ENCODE measurements around the gene KYNU. TPM values are rescaled to one million over a fixed set of nuclear protein-coding genes. Genes with fewer than 3 reads are reported as not detected.
"Not testable (repeated sequence)": the region's sequence is repeated elsewhere in the genome, so short reads cannot be mapped to it uniquely, and the experiment has no call there.

Gene KYNU
- total RNA-seq, 3 donors from 2014 or later, result 1.7 to 3.3 (median 2.7) TPM

DNA sequence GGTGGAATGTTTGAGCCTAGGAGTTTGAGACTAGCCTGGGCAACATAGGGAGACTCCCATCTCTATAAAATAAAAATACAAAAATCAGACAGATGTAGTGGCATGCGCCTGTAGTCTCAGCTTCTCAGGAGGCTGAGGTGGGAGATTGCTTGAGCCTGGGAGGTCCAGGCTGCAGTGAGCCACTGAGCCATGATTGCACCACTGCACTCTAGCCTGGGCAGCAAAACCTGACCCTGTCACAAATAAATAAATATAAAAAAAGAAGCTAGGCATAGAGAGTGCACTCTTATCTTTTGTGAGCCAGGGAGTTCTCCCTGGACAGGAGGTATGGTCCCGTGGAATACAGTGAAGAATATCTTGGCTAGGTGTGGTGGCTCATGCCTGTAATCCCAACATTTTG, 11.0 kb upstream of the KYNU start:
- intact Hi-C loops (cut with DNase I, micrococcal nuclease), result no loop called here
- Histone ChIP-seq H3K36me3 (ENCODE audit: low read depth) (no peaks in the 10 kb centered on the region), H3K4me3 (no peak overlapping the region), H3K9me3 (no peaks in the 10 kb centered on the region), H3K4me1 (ENCODE audit: low read depth) (peaks cover 14% of the 10 kb centered on the region)
- TF ChIP-seq, protein P1, sequence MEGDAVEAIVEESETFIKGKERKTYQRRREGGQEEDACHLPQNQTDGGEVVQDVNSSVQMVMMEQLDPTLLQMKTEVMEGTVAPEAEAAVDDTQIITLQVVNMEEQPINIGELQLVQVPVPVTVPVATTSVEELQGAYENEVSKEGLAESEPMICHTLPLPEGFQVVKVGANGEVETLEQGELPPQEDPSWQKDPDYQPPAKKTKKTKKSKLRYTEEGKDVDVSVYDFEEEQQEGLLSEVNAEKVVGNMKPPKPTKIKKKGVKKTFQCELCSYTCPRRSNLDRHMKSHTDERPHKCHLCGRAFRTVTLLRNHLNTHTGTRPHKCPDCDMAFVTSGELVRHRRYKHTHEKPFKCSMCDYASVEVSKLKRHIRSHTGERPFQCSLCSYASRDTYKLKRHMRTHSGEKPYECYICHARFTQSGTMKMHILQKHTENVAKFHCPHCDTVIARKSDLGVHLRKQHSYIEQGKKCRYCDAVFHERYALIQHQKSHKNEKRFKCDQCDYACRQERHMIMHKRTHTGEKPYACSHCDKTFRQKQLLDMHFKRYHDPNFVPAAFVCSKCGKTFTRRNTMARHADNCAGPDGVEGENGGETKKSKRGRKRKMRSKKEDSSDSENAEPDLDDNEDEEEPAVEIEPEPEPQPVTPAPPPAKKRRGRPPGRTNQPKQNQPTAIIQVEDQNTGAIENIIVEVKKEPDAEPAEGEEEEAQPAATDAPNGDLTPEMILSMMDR (IDR thresholded peaks at IDR 0.05), result no peak
- no peak for DNase-seq
- ATAC-seq, result no peak

DNA sequence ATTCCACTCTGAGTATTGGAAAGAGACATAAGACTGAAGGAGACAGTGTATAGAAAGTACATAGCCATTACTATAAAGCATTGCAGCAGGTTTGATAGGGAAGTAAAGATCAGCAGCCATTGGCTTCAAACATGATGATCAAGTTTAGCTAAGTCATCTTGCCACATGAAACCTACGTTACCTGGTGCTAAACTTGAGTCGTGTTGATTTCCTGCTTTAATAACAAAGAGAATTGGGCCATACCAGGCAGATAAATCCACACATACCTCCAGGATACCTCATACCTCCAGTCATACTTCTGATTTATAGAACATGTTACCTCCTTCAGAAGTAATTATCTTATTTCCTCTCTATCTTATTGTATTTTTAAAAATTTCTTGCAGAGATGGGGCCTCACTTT, 10.3 kb upstream of the KYNU start:
- no peak overlapping the region for H3K4me3 ChIP-seq
- ATAC-seq (no peak), DNase-seq (no peak)
- H3K9me3 ChIP-seq, result no peaks in the 10 kb centered on the region
- TF ChIP-seq, protein P1 (IDR thresholded peaks at IDR 0.05), result no peak
- H3K4me1 ChIP-seq (ENCODE audit: low read depth), result peaks cover 14% of the 10 kb centered on the region
- no peaks in the 10 kb centered on the region for H3K36me3 ChIP-seq (ENCODE audit: low read depth)
- intact Hi-C loops (cut with DNase I, micrococcal nuclease), result no loop called here

DNA sequence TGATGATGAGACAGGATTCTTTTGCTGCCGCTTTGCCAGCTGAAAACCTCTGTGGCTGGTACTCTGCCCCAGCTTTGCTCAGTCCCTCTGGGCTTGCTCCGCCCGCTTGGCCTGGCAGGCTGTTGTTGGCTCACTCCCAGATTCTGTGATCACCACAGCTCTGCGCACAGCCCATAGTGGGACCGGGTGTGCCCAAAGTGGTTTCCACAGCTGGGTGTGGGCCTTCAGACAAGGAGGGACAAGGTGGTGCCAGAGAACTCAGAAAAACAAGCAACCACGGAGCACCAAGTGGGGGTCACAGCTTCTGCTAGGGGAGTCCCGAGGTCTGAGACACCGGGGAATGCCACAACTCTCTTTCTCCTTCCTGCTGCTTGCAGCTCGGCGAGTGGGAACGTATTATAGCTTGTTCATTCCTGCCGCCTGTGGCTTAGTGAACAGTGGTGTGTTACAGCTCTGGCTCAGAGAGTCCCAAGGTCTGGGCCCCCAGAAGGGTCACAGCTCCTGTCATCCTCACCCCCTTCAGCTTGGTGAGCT, 9.2 kb upstream of the KYNU start:
- intact Hi-C loops (cut with DNase I, micrococcal nuclease), result no loop called here
- Histone ChIP-seq H3K4me3 (no peak overlapping the region), H3K9me3 (no peaks in the 10 kb centered on the region), H3K4me1 (ENCODE audit: low read depth) (peaks cover 14% of the 10 kb centered on the region), H3K36me3 (ENCODE audit: low read depth) (no peaks in the 10 kb centered on the region)
- ATAC-seq (peak; percentile 95), DNase-seq (peak; percentile 80 to 86 (median 80))
- TF ChIP-seq, protein P1 (IDR thresholded peaks at IDR 0.05), result no peak

DNA sequence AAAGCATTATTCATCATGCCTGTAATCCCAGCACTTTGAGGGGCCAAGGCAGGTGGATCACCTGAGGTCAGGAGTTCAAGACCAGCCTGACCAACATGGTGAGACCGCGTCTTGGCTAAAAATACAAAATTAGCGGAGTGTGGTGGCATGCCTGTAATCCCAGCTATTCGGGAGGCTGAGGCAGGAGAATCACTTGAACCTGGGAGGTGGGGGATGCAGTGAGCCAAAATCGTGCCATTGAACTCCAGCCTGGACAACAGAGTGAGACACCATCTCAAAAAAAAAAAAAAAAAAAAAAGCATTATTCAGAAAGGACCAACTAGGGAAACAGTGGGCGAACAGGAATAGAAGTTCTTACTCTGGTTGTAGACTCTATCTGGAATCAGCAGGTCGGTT, 8.4 kb upstream of the KYNU start:
- ATAC-seq; intact Hi-C loops (cut with DNase I, micrococcal nuclease); H3K4me3 ChIP-seq; H3K36me3 ChIP-seq (ENCODE audit: low read depth); DNase-seq; H3K9me3 ChIP-seq: not testable (repeated sequence)
- peaks cover 14% of the 10 kb centered on the region for H3K4me1 ChIP-seq (ENCODE audit: low read depth)

DNA sequence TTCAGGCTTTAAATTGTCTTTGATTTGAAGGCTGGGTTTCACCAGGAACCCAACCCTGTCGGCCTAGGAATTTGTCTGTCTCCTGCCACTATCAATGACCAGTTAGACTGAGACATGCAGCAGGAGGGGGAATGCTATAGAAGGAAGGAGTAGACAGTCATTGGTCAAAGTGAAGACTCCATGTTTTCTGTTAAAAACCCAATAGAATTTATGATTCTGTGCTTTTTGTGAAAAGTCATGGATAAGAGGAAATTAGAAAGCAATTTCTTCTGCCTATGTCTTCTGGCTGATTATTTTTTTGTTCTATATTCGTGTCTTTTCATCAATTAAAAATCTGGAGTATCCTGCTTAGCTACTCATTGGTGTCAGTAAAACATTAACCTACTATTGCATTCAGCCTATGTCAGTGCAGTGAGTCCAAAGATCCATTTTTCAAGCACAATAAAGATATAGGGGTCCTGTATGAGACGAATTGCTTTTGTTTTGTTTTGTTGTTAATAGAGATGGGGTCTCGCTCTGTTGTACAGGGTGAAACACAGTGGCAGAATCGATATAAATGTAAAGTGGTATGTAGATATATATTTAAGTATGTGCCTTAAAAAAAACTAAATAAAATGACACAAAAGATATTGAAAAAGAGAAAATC, 7.9 kb upstream of the KYNU start:
- DNase-seq, result no peak
- H3K9me3 ChIP-seq, result no peaks in the 10 kb centered on the region
- peaks cover 14% of the 10 kb centered on the region for H3K4me1 ChIP-seq (ENCODE audit: low read depth)
- ATAC-seq, result peak; percentile 51
- intact Hi-C loops (cut with DNase I, micrococcal nuclease), result no loop called here
- TF ChIP-seq, protein P1 (IDR thresholded peaks at IDR 0.05), result no peak
- no peaks in the 10 kb centered on the region for H3K36me3 ChIP-seq (ENCODE audit: low read depth)
- H3K4me3 ChIP-seq, result no peak overlapping the region

DNA sequence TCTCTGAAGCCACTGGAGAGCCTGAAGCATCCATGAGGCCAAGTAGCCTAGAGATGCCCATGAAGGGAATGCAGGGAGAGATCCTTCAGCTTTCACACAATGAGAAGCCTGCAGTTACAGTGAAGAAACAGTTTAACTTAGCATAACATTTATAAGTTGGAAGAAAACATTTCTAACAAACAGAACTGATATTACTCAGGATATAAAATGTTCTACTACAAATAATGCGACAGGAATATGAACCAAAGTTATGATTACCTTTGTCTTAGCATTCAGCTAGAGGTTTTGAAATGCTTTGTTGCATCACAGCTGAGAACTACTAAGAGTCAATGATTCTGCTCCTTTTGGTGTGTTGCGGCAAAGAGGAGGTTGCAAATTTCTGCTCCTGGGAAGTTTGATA, 6.9 kb upstream of the KYNU start:
- no peaks in the 10 kb centered on the region for H3K36me3 ChIP-seq (ENCODE audit: low read depth)
- no peak overlapping the region for H3K4me3 ChIP-seq
- H3K4me1 ChIP-seq (ENCODE audit: low read depth), result peaks cover 14% of the 10 kb centered on the region
- intact Hi-C loops (cut with DNase I, micrococcal nuclease), result no loop called here
- TF ChIP-seq, protein P1 (IDR thresholded peaks at IDR 0.05), result no peak
- H3K9me3 ChIP-seq, result no peaks in the 10 kb centered on the region
- no peak for ATAC-seq
- DNase-seq, result no peak
